H1 (cell line): ENCODE measurements around the gene ANKS1A. TPM values are rescaled to one million over a fixed set of nuclear protein-coding genes. Genes with fewer than 3 reads are reported as not detected.

ENCODE experiments used
- CTCF ChIA-PET: fragments of 300-600 bp; sonication (Branson Sonifier 250); formaldehyde crosslinking; loops from one replicate; lab custom pipeline; 2021; ENCODE audit not compliant: partially characterized antibody; lab: Charles Lee
- POLR2A ChIA-PET: fragments of 300-600 bp; sonication (Branson Sonifier 250); formaldehyde crosslinking; loops from one replicate; lab custom pipeline; 2021; ENCODE audit warnings: inconsistent platforms; ENCODE audit not compliant: partially characterized antibody; lab: Charles Lee
- DNase-seq, 2 experiments: peaks; one replicate each; pipeline versions ENCODE4 v3.0.0 to v3.0.0-alpha.2; 2010 to 2022; ENCODE audit warnings: low spot score in 2 of 2, low read depth in 1 of 2, mixed read lengths in 1 of 2
- FAIRE-seq: peaks from 2 replicates; lab custom pipeline; 2011; peaks lifted over from hg19 to GRCh38; lab: Jason Lieb, UNC
- H2AFZ ChIP-seq: 2 replicates; pipeline ENCODE4 v1.8.1; 2012; ENCODE audit warnings: low read length, inconsistent platforms
- H2AK5ac ChIP-seq: 2 replicates; pipeline ENCODE4 v1.6.1; 2013; ENCODE audit warnings: low read depth, low read length
- H2BK120ac ChIP-seq: replicated peaks from 2 replicates; pipeline ENCODE3; 2013; ENCODE audit warnings: low read depth, low read length, inconsistent platforms
- H2BK12ac ChIP-seq: 2 replicates; pipeline ENCODE4 v1.6.1; 2013; ENCODE audit warnings: low read depth, low read length
- H2BK15ac ChIP-seq: 2 replicates; pipeline ENCODE4 v1.6.1; 2013; ENCODE audit warnings: low read length
- H2BK20ac ChIP-seq: 2 replicates; pipeline ENCODE4 v1.6.1; 2013; ENCODE audit warnings: low read length
- H2BK5ac ChIP-seq: 2 replicates; pipeline ENCODE4 v1.6.1; 2013; ENCODE audit warnings: low read depth, low read length
- H3K14ac ChIP-seq: 2 replicates; pipeline ENCODE4 v1.6.1; 2013; ENCODE audit warnings: inconsistent platforms; ENCODE audit not compliant: insufficient read length
- H3K18ac ChIP-seq: 2 replicates; pipeline ENCODE4 v1.6.1; 2013; ENCODE audit warnings: low read length; ENCODE audit errors: extremely low read depth
- H3K23ac ChIP-seq: 2 replicates; pipeline ENCODE4 v1.6.1; 2013; ENCODE audit warnings: inconsistent platforms; ENCODE audit not compliant: insufficient read length
- H3K23me2 ChIP-seq: 2 replicates; pipeline ENCODE4 v1.6.1; 2013; ENCODE audit warnings: low read depth, low read length
- H3K27ac ChIP-seq: 2 replicates; pipeline ENCODE4 v1.6.1; 2011; ENCODE audit warnings: low read depth, low read length, inconsistent platforms
- H3K27me3 ChIP-seq, 4 experiments: replicated peaks in 1 of 4; 1 replicate in 1 of 4; 2 replicates in 3 of 4; pipeline versions ENCODE4 v1.6.1 to v1.8.1; 2011 to 2013; ENCODE audit warnings: low read length in 3 of 4, mild to moderate bottlenecking in 3 of 4, inconsistent platforms in 2 of 4, mixed read lengths in 2 of 4, moderate library complexity in 1 of 4; ENCODE audit not compliant: control insufficient read depth in 3 of 4, insufficient read depth in 3 of 4; ENCODE audit errors: extremely low read depth in 1 of 4
- H3K36me3 ChIP-seq, 4 experiments: 2 replicates each; pipeline versions ENCODE4 v1.6.1 to v1.8.1; 2011 to 2013; ENCODE audit warnings: mild to moderate bottlenecking in 4 of 4, low read length in 3 of 4, moderate library complexity in 2 of 4, control low read depth in 1 of 4, inconsistent platforms in 1 of 4; ENCODE audit not compliant: insufficient read depth in 4 of 4, control insufficient read depth in 2 of 4
- H3K4ac ChIP-seq: replicated peaks from 2 replicates; pipeline ENCODE3; 2013; ENCODE audit warnings: low read length, low read depth, mixed read lengths, inconsistent platforms; ENCODE audit not compliant: insufficient read length
- H3K4me1 ChIP-seq, 4 experiments: replicated peaks in 1 of 4; 1 replicate in 1 of 4; 2 replicates in 3 of 4; pipeline versions ENCODE4 v1.6.1 to v1.8.1; 2011 to 2013; ENCODE audit warnings: low read length in 3 of 4, inconsistent platforms in 2 of 4, mixed read lengths in 1 of 4; ENCODE audit not compliant: insufficient read depth in 4 of 4, control insufficient read depth in 3 of 4
- H3K4me2 ChIP-seq, 2 experiments: 2 replicates each; pipeline versions ENCODE4 v1.6.1 to v1.8.1; 2011 to 2013; ENCODE audit warnings: low read depth in 2 of 2, low read length in 2 of 2, control low read depth in 1 of 2, inconsistent platforms in 1 of 2, mild to moderate bottlenecking in 1 of 2; ENCODE audit not compliant: insufficient read depth in 1 of 2
- H3K4me3 ChIP-seq, 4 experiments: fragments of 200-600, 300-600 bp in 1 of 4; sonication (generic), shearing (Covaris generic), sonication (Bioruptor Twin) in 1 of 4; 2 replicates each; pipeline versions ENCODE4 v1.5.1 to v1.8.1; 2011 to 2016; ENCODE audit warnings: low read length in 4 of 4, low read depth in 3 of 4, control low read depth in 2 of 4, inconsistent platforms in 2 of 4, mild to moderate bottlenecking in 2 of 4, mixed read lengths in 1 of 4, moderate library complexity in 1 of 4; ENCODE audit not compliant: insufficient read depth in 2 of 4; ENCODE audit errors: extremely low read depth in 1 of 4
- H3K56ac ChIP-seq: replicated peaks from 2 replicates; pipeline ENCODE3; 2013; ENCODE audit warnings: low read depth, mild to moderate bottlenecking, mixed read lengths, low read length, inconsistent platforms; ENCODE audit not compliant: insufficient read length
- H3K79me1 ChIP-seq: 2 replicates; pipeline ENCODE4 v1.6.1; 2013; ENCODE audit warnings: low read depth, low read length, control low read depth
- H3K79me2 ChIP-seq, 2 experiments: 2 replicates each; pipeline versions ENCODE4 v1.6.1 to v1.8.1; 2012 to 2013; ENCODE audit warnings: low read length in 2 of 2, mild to moderate bottlenecking in 2 of 2, inconsistent platforms in 1 of 2; ENCODE audit not compliant: insufficient read depth in 2 of 2, control insufficient read depth in 1 of 2
- H3K9ac ChIP-seq, 4 experiments: replicated peaks in 1 of 4; 1 replicate in 1 of 4; 2 replicates in 3 of 4; pipeline versions ENCODE4 v1.6.1 to v1.8.1; 2011 to 2013; ENCODE audit warnings: low read depth in 3 of 4, low read length in 3 of 4, control low read depth in 2 of 4, mild to moderate bottlenecking in 2 of 4, moderate library complexity in 2 of 4, inconsistent platforms in 1 of 4; ENCODE audit errors: extremely low read depth in 1 of 4
- H3K9me3 ChIP-seq, 2 experiments: 2 replicates each; pipeline versions ENCODE4 v1.6.1 to v1.8.1; 2012 to 2013; ENCODE audit warnings: mild to moderate bottlenecking in 2 of 2, moderate library complexity in 2 of 2, control low read depth in 1 of 2, inconsistent platforms in 1 of 2, low read depth in 1 of 2, low read length in 1 of 2, mixed read lengths in 1 of 2; ENCODE audit not compliant: insufficient read depth in 2 of 2
- H4K20me1 ChIP-seq, 2 experiments: replicated peaks in 1 of 2; 2 replicates each; pipeline versions ENCODE3 to v1.8.1; 2011 to 2013; ENCODE audit warnings: inconsistent platforms in 2 of 2, low read length in 2 of 2, mild to moderate bottlenecking in 1 of 2; ENCODE audit not compliant: insufficient read depth in 2 of 2, control insufficient read depth in 1 of 2
- H4K5ac ChIP-seq: 2 replicates; pipeline ENCODE4 v1.6.1; 2013; ENCODE audit warnings: low read length, low read depth, mixed read lengths, inconsistent platforms; ENCODE audit not compliant: insufficient read length
- H4K8ac ChIP-seq: 2 replicates; pipeline ENCODE4 v1.8.0; 2013; ENCODE audit warnings: mild to moderate bottlenecking, moderate library complexity, low read length, inconsistent platforms; ENCODE audit not compliant: insufficient read depth; ENCODE audit errors: extremely low read depth
- H4K91ac ChIP-seq: replicated peaks from 2 replicates; pipeline ENCODE3; 2013; ENCODE audit warnings: low read length, mixed read lengths, inconsistent platforms; ENCODE audit not compliant: insufficient read length
- CBX8 ChIP-seq: fragments of 300-800, 300-1000 bp; sonication (generic); IDR thresholded peaks from 2 replicates; pipeline ENCODE4 v1.7.1; 2016; ENCODE audit warnings: low read depth, low read length, borderline replicate concordance
- CHD1 ChIP-seq: IDR thresholded peaks from 2 replicates; pipeline ENCODE4 v1.6.1; 2012; ENCODE audit warnings: low read depth, low read length, improper control_type of control experiment
- EZH2 ChIP-seq: fragments of 200-600 bp; sonication (generic); IDR thresholded peaks from 2 replicates; pipeline ENCODE4 v1.7.1; 2012; ENCODE audit warnings: low read depth, mild to moderate bottlenecking, moderate library complexity, low read length, inconsistent platforms; ENCODE audit not compliant: severe bottlenecking
- MAFK ChIP-seq: IDR thresholded peaks from 2 replicates; pipeline ENCODE4 v1.6.1; 2012; ENCODE audit warnings: low read depth, mild to moderate bottlenecking, improper control_type of control experiment, low read length
- NRF1 ChIP-seq: IDR thresholded peaks from 2 replicates; pipeline ENCODE4 v1.6.1; 2011; ENCODE audit warnings: mild to moderate bottlenecking, low read depth, low read length, improper control_type of control experiment
- PHF8 ChIP-seq: fragments of 200-600 bp; sonication (generic); conservative IDR thresholded peaks from 2 replicates; pipeline ENCODE4 v1.7.1; 2012; ENCODE audit warnings: low read depth, mild to moderate bottlenecking, inconsistent platforms, low read length, moderate library complexity
- SUZ12 ChIP-seq: fragments of 200-600 bp; sonication (generic); IDR thresholded peaks from 2 replicates; pipeline ENCODE4 v1.6.1; 2012; ENCODE audit warnings: mild to moderate bottlenecking, inconsistent platforms, low read length, moderate library complexity, mixed read lengths
- TCF12 ChIP-seq: IDR thresholded peaks from 2 replicates; pipeline ENCODE4 v1.6.1; 2011; ENCODE audit warnings: low read depth, mild to moderate bottlenecking, low read length
- WGBS, 2 experiments: shearing (Covaris generic) in 1 of 2; methylation state at CpG; one replicate each; pipeline versions ENCODE4 v1.1.6 to v1.1.7; 2013 to 2015; ENCODE audit warnings: low lambda C conversion rate in 2 of 2, mixed read lengths in 2 of 2, inconsistent platforms in 1 of 2, low coverage in 1 of 2, missing lambda C conversion rate in 1 of 2; ENCODE audit not compliant: insufficient replicate concordance in 2 of 2, insufficient coverage in 1 of 2, insufficient read length in 1 of 2; ENCODE audit errors: extremely low coverage in 1 of 2, missing lambda C conversion rate in 1 of 2; 5-methylcytosine and 5-hydroxymethylcytosine counted together
- polyA plus RNA-seq, 7 experiments: library from polyadenylated mRNA; depleted of rRNA in 3 of 7; stranded (reverse) in 5 of 7; unstranded in 2 of 7; fragments of >200 nt in 5 of 7; fragments of 200-250 nt in 2 of 7; gene quantifications; 1 replicate in 5 of 7; 2 replicates in 1 of 7; 4 replicates in 1 of 7; pipeline versions ENCODE4 v1.2.1 to v1.2.3, GENCODE V29; 2011 to 2013; ENCODE audit warnings: missing spikeins in 2 of 7, mixed read lengths in 2 of 7
- total RNA-seq: library from RNA; stranded (reverse); fragmentation: NEBNext Ultra II Directional; extraction: Animal tissue kit (Norgen Biotek cat#: 25700); gene quantifications from 2 replicates; pipeline ENCODE4 v1.2.1, GENCODE V29; 2021
- TF ChIP-seq, protein P1 (sequence below), 3 experiments: IDR thresholded peaks; 1 replicate in 2 of 3; 2 replicates in 1 of 3; pipeline versions ENCODE4 v1.5.1 to v1.6.1; 2011; ENCODE audit warnings: low read length in 3 of 3, mild to moderate bottlenecking in 3 of 3, inconsistent platforms in 2 of 3, low read depth in 1 of 3, moderate library complexity in 1 of 3; ENCODE audit not compliant: insufficient read depth in 1 of 3; ENCODE audit errors: control extremely low read depth in 1 of 3
- TF ChIP-seq, protein P2 (sequence below): IDR thresholded peaks from 2 replicates; pipeline ENCODE4 v1.6.1; 2012; ENCODE audit warnings: low read length, inconsistent platforms

ANKS1A gene
- total and polyA plus RNA-seq, 2 of the 8 experiments (the other 6 are each of a cell fraction or from before 2014, with no cell fraction given): 9.8 to 30.9 TPM

DNA sequence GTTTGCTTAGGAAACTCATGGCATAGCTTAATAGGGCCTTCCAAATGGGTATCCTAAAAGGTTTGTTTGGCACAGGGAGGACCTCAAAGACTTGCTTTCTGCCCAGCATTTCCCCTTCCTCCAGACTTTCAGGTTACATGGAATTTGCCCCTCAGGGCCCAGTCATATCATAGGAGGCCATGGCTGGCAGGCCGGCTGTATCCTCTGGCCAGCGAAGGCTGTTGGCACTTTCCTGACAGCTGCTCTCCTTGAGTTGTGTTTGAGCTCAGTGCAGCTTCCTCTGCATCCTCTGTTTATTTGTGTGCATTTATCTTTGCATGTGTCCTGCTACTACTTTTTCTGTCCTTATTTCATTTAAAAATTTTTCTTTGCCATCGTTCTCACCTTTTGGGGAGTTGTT, 90.9 kb downstream of the ANKS1A start:
- Histone ChIP-seq H3K23me2 (no peaks in the 10 kb centered on the region), H3K9me3 (no peaks in the 10 kb centered on the region), H3K23ac (no peak overlapping the region), H2BK5ac (no peak overlapping the region), H4K8ac (no peak overlapping the region), H3K14ac (no peak overlapping the region), H3K27me3 (no peaks in the 10 kb centered on the region), H3K18ac (no peak overlapping the region), H2AK5ac (no peak overlapping the region), H3K56ac (no peak overlapping the region), H3K36me3 (peaks cover 0 to 16% (median 3%) of the 10 kb centered on the region in 4 experiments; a peak in 4 of 8 replicates), H3K4me1 (no peaks in the 10 kb centered on the region; a peak in 1 of 7 replicates), H2BK120ac (no peak overlapping the region), H2BK12ac (no peak overlapping the region), H3K79me1 (no peaks in the 10 kb centered on the region), H3K9ac (no peak overlapping the region), H3K27ac (no peak overlapping the region), H2AFZ (no peak overlapping the region), H2BK15ac (no peak overlapping the region), H3K4me2 (no peak overlapping the region), H2BK20ac (no peak overlapping the region), H3K4ac (no peak overlapping the region), H3K4me3 (no peak overlapping the region), H3K79me2 (no peaks in the 10 kb centered on the region), H4K91ac (no peak overlapping the region), H4K5ac (no peak overlapping the region), H4K20me1 (peaks cover 0 to 2% of the 10 kb centered on the region in 2 experiments)
- FAIRE-seq: no peak
- DNase-seq: no peak
- WGBS, 2 experiments: 95% methylated on average over 3 of the region's 3 CpGs; no CpG with 5 or more reads in 1 of the 2 experiments
- CTCF ChIA-PET: interaction anchor here (0.6 to 2.9 kb wide), 6 partner anchors 58 to 543 kb away, joined by 3 to 9 read pairs (median 4); no protein-coding TSS in a partner anchor
- POLR2A ChIA-PET: no interaction called here
- TF ChIP-seq, protein P1, sequence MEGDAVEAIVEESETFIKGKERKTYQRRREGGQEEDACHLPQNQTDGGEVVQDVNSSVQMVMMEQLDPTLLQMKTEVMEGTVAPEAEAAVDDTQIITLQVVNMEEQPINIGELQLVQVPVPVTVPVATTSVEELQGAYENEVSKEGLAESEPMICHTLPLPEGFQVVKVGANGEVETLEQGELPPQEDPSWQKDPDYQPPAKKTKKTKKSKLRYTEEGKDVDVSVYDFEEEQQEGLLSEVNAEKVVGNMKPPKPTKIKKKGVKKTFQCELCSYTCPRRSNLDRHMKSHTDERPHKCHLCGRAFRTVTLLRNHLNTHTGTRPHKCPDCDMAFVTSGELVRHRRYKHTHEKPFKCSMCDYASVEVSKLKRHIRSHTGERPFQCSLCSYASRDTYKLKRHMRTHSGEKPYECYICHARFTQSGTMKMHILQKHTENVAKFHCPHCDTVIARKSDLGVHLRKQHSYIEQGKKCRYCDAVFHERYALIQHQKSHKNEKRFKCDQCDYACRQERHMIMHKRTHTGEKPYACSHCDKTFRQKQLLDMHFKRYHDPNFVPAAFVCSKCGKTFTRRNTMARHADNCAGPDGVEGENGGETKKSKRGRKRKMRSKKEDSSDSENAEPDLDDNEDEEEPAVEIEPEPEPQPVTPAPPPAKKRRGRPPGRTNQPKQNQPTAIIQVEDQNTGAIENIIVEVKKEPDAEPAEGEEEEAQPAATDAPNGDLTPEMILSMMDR (IDR thresholded peaks at IDR 0.05; ENCODE audit: control extremely low read depth in 1 of 3, insufficient read depth in 1 of 3, low read depth in 1 of 3, low read length in 3 of 3): no peak
- no peak for TF ChIP-seq EZH2
- no peak for TF ChIP-seq SUZ12
- no peak for TF ChIP-seq TCF12
- TF ChIP-seq PHF8: no peak
- TF ChIP-seq CBX8: no peak
- TF ChIP-seq NRF1: no peak
- TF ChIP-seq, protein P2, sequence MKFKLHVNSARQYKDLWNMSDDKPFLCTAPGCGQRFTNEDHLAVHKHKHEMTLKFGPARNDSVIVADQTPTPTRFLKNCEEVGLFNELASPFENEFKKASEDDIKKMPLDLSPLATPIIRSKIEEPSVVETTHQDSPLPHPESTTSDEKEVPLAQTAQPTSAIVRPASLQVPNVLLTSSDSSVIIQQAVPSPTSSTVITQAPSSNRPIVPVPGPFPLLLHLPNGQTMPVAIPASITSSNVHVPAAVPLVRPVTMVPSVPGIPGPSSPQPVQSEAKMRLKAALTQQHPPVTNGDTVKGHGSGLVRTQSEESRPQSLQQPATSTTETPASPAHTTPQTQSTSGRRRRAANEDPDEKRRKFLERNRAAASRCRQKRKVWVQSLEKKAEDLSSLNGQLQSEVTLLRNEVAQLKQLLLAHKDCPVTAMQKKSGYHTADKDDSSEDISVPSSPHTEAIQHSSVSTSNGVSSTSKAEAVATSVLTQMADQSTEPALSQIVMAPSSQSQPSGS: no peak
- TF ChIP-seq MAFK: no peak
- no peak for TF ChIP-seq CHD1
